Measurements from ENCODE around the gene KRT4.

The KRT4 gene

DNA sequence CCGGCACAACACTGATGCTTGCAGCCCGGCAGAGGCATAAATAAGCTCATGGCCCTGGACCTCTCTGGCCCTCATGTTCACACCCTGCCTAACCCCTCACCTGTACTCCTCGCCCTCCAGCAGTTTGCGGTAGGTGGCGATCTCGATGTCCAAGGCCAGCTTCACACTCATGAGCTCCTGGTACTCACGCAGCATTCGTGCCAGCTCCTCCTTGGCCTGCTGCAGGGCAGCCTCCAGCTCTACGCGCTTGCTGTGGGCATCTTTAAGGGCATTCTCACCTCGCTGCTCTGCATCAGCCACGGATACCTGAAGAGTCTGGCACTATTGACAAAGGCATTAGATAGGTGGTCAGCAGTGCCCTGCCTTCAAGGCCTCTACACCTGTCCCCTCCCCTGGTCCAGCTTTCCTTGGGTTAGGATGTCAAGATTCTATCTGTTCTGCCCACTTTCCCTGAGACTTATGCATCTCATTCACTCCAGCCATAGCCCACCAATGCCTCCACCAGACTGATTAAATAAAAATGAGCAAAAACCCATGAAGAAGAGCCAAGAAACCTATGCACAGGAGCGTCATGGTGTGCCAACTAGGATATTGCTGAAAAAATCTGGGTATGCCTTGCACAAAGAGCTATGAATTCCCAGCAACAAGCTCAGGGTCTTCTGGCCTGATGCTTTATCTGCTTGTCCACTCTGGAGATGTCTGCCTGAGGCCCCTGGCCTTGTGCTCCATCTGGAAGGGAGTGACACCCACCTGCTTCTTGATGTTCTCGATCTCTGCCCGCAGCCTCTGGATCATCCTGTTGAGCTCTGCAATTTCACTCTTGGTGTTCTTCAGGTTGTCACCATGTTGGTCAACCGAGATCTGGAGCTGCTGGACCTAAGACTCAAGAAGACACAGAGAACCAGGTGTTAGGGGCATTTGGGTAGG, 6.1 kb downstream of the KRT4 start:
- TF ChIP-seq, protein P1, sequence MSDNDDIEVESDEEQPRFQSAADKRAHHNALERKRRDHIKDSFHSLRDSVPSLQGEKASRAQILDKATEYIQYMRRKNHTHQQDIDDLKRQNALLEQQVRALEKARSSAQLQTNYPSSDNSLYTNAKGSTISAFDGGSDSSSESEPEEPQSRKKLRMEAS (IDR thresholded peaks at IDR 0.05) = no peak
- TF ChIP-seq TCF12 (IDR thresholded peaks at IDR 0.05; ENCODE audit: low read depth) (no peak), ZBTB7A (IDR thresholded peaks at IDR 0.05; ENCODE audit: low read depth) (no peak), CREB1 (IDR thresholded peaks at IDR 0.05; ENCODE audit: low read depth) (no peak), NFIC (IDR thresholded peaks at IDR 0.05) (no peak), YY1 (IDR thresholded peaks at IDR 0.05; ENCODE audit: low read depth) (no peak), CEBPB (IDR thresholded peaks at IDR 0.05) (no peak), EP300 (IDR thresholded peaks at IDR 0.05; ENCODE audit: borderline replicate concordance) (no peak), FOXM1 (IDR thresholded peaks at IDR 0.05; ENCODE audit: borderline replicate concordance, low read depth) (no peak), RAD21 (IDR thresholded peaks at IDR 0.05; ENCODE audit: low read depth) (no peak), TAF1 (IDR thresholded peaks at IDR 0.05; ENCODE audit: low read depth) (no peak)
- TF ChIP-seq, protein P2, sequence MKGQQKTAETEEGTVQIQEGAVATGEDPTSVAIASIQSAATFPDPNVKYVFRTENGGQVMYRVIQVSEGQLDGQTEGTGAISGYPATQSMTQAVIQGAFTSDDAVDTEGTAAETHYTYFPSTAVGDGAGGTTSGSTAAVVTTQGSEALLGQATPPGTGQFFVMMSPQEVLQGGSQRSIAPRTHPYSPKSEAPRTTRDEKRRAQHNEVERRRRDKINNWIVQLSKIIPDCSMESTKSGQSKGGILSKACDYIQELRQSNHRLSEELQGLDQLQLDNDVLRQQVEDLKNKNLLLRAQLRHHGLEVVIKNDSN (IDR thresholded peaks at IDR 0.05) = no peak

DNA sequence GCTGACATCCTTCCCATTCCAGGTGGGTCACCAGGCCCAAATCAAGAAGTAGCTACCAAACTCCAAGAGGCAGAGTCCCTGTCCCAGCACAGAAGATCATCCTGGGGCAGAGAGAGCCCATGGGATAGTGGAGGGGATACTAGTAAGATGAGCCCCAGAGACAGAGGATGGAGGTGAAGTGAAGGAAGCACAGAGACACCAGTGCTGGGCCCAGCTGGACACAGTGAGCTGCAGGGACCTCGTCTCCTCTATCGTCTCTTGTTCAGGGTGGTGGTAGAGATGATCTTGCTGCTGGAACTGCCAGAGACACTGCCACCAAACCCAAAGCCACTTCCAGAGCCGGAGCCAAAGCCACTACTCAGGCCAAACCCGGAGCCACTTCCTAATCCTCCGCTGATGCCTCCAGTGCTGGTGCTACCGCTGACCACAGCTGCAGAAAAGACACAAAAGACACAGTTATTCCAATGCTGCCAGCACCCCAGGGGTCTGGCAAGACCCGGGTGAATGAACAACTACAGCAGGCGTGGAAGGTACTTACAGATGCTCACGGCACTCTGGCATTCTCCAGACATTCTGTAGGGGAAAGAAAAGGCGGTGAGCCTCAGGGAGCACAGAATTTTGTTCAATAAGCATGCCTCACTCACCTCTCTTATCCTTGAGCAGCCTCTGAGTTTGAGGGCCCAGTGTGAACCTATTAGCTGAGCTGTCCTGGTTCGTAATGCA, 6.9 kb downstream of the KRT4 start:
- TF ChIP-seq, protein P1 (IDR thresholded peaks at IDR 0.05) = no peak
- TF ChIP-seq TEAD4 (IDR thresholded peaks at IDR 0.05) (no peak), ZBTB7A (IDR thresholded peaks at IDR 0.05; ENCODE audit: low read depth) (no peak)

DNA sequence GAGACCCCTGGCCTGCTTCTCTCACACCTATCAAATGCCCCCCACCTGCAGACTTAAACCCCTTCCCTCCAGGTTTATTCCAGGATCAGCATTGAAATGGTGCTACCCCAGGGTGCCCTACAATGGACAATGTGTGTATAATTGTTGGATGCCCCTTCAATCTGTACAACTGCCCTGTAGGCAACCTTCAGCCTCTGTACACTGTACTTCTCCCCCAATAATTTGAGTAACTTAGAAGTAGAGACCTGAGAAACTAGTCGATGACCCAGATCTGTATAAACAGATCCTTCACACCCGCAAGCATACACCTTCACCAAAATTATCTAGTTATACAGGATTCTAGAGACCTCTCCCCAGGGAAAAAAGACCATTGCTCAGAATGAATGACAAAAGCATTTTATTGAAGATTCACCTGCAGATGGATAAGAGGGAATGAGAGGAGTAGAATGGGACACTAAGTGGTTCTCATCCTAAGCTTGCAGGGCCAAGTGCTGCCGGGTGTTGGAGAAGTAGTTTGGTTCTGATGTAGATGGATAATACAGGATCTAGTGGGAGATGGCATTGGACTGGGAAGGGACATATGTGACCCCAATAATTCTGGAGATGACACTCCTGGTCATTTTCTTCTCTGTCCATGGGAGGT, 7.6 kb downstream of the KRT4 start:
- TF ChIP-seq CEBPB (IDR thresholded peaks at IDR 0.05) = no peak
- no peak for TF ChIP-seq RAD21 (IDR thresholded peaks at IDR 0.05; ENCODE audit: low read depth)
- no peak for TF ChIP-seq TCF12 (IDR thresholded peaks at IDR 0.05; ENCODE audit: low read depth)
- TF ChIP-seq, protein P3, sequence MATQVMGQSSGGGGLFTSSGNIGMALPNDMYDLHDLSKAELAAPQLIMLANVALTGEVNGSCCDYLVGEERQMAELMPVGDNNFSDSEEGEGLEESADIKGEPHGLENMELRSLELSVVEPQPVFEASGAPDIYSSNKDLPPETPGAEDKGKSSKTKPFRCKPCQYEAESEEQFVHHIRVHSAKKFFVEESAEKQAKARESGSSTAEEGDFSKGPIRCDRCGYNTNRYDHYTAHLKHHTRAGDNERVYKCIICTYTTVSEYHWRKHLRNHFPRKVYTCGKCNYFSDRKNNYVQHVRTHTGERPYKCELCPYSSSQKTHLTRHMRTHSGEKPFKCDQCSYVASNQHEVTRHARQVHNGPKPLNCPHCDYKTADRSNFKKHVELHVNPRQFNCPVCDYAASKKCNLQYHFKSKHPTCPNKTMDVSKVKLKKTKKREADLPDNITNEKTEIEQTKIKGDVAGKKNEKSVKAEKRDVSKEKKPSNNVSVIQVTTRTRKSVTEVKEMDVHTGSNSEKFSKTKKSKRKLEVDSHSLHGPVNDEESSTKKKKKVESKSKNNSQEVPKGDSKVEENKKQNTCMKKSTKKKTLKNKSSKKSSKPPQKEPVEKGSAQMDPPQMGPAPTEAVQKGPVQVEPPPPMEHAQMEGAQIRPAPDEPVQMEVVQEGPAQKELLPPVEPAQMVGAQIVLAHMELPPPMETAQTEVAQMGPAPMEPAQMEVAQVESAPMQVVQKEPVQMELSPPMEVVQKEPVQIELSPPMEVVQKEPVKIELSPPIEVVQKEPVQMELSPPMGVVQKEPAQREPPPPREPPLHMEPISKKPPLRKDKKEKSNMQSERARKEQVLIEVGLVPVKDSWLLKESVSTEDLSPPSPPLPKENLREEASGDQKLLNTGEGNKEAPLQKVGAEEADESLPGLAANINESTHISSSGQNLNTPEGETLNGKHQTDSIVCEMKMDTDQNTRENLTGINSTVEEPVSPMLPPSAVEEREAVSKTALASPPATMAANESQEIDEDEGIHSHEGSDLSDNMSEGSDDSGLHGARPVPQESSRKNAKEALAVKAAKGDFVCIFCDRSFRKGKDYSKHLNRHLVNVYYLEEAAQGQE (IDR thresholded peaks at IDR 0.05; ENCODE audit: low read depth) = no peak
- TF ChIP-seq NFIC (IDR thresholded peaks at IDR 0.05) = no peak

DNA sequence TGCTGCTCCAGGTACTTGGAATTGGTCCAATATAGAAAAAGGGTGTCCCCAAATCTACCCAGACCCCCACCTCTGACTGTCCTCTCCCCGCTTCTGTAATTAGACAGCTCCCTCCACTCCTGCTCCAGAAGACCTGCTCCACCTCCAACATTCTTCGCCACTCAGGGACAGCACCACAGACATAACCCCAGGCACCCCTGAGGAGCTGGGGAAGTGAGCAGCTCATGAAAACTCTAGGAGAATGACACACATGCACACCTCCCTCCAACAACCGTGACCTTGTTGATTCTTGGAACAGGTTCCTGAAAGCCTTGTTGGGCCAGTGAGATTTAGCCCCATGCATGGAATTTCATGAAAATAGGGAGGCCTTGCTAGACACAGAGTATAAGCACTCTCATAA, 8.2 kb downstream of the KRT4 start:
- TF ChIP-seq TEAD4 (IDR thresholded peaks at IDR 0.05) = peak; percentile 26; the same call in 1 of the 2 replicates
- no peak for TF ChIP-seq TAF1 (IDR thresholded peaks at IDR 0.05; ENCODE audit: low read depth)

DNA sequence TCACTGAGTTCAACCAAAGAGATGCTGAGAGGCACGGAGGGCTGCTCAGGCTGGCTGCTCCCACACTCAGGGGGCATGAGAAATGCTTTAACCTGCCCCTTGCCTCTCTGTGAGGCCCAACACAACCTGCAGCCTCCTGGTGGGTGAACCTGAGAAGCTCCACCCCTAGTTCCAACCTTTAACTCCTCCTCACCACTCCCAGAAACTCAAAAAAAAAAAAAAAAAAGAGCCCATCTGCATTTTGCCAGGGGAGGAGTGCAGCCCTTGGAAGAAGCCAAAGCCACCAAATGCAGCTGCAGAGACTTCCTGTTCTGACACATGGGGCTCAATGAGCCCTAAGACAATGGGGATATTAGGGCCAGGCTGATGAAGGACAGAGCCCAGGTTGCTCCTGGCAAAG, 8.9 kb downstream of the KRT4 start:
- no peak for TF ChIP-seq EGR1 (IDR thresholded peaks at IDR 0.05)
- no peak for TF ChIP-seq NFIC (IDR thresholded peaks at IDR 0.05)
- TF ChIP-seq, protein P1 (IDR thresholded peaks at IDR 0.05) = 0 out of 2 replicates have a peak, but pooled peaks have one; percentile 29
- peak; percentile 28 for TF ChIP-seq RAD21 (IDR thresholded peaks at IDR 0.05; ENCODE audit: low read depth)

DNA sequence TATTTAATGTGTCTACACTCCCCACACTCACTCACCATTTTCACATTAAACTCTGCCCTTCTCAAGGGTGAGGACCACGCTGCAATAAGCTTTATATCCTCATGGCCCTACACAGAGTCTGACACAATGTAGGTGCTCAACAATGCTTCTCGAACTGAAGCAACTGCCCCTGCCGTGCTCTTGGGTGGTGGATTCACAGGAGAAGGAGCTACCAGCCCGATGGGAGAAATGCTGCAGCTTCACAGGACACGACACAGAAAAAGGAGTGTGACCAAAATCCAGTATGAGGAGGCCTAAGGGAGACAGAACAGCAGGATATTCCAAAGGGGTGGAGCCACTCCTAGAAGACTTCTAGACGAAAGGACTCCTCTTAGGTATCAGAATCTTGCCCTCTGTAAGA, 11.5 kb downstream of the KRT4 start:
- TF ChIP-seq, protein P2 (IDR thresholded peaks at IDR 0.05) = no peak
- no peak for TF ChIP-seq TEAD4 (IDR thresholded peaks at IDR 0.05)
- no peak for TF ChIP-seq CEBPB (IDR thresholded peaks at IDR 0.05)
- TF ChIP-seq NFIC (IDR thresholded peaks at IDR 0.05) = no peak
- TF ChIP-seq TCF12 (IDR thresholded peaks at IDR 0.05; ENCODE audit: low read depth) = no peak
- TF ChIP-seq, protein P1 (IDR thresholded peaks at IDR 0.05) = no peak
- TF ChIP-seq YY1 (IDR thresholded peaks at IDR 0.05; ENCODE audit: low read depth) = no peak
- no peak for TF ChIP-seq TAF1 (IDR thresholded peaks at IDR 0.05; ENCODE audit: low read depth)
- no peak for TF ChIP-seq CREB1 (IDR thresholded peaks at IDR 0.05; ENCODE audit: low read depth)
- TF ChIP-seq ZBTB7A (IDR thresholded peaks at IDR 0.05; ENCODE audit: low read depth) = no peak
- no peak for TF ChIP-seq RAD21 (IDR thresholded peaks at IDR 0.05; ENCODE audit: low read depth)
- no peak for TF ChIP-seq FOXM1 (IDR thresholded peaks at IDR 0.05; ENCODE audit: borderline replicate concordance, low read depth)
- no peak for TF ChIP-seq EP300 (IDR thresholded peaks at IDR 0.05; ENCODE audit: borderline replicate concordance)
- TF ChIP-seq, protein P3 (IDR thresholded peaks at IDR 0.05; ENCODE audit: low read depth) = no peak
- TF ChIP-seq EGR1 (IDR thresholded peaks at IDR 0.05) = no peak

Data from Ishikawa (cell line).